ENCODE measurements around the gene PLEKHA4. TPM values are rescaled to one million over a fixed set of nuclear protein-coding genes. Genes with fewer than 3 reads are reported as not detected.

The PLEKHA4 gene
- total RNA-seq, 1 experiment from 2014 or later, result 1.2 TPM

- Histone ChIP-seq H3K79me2 (ENCODE audit: low read length) (no peaks in the 10 kb centered on the region), H3K27me3 (ENCODE audit: low read length) (no peaks in the 10 kb centered on the region), H3K27ac (ENCODE audit: low read length) (no peak overlapping the region), H2AFZ (ENCODE audit: low read length) (no peak overlapping the region), H3K4me2 (ENCODE audit: low read length) (no peak overlapping the region), H3K4me3 (ENCODE audit: low read length) (no peak overlapping the region), H3K4me1 (ENCODE audit: insufficient read depth, low read length) (peaks cover 10% of the 10 kb centered on the region), H3K36me3 (ENCODE audit: low read depth, low read length) (no peaks in the 10 kb centered on the region), H3K9me3 (ENCODE audit: low read length) (no peaks in the 10 kb centered on the region), H3F3A (ENCODE audit: low read length, unreplicated experiment) (no peaks in the 10 kb centered on the region), H3K9ac (ENCODE audit: low read length) (no peak overlapping the region), H4K20me1 (ENCODE audit: low read length) (no peaks in the 10 kb centered on the region), H3K9me2 (replicated peaks; ENCODE audit: low read length) (no peaks in the 10 kb centered on the region)
- intact Hi-C loops (cut with micrococcal nuclease), result no loop called here
- no peak for ATAC-seq
- DNase-seq, result no peak
- POLR2A ChIA-PET (ENCODE audit: unreplicated experiment), result no interaction called here
- CTCF ChIA-PET, result no interaction called here
- BruUV-seq (replicated peaks), result no TSS peak
- TF ChIP-seq EZH2 (IDR thresholded peaks at IDR 0.05; ENCODE audit: low read length, unreplicated experiment) (no peak), EZH2phosphoT487 (IDR thresholded peaks at IDR 0.05; ENCODE audit: borderline replicate concordance, low read length) (no peak), CTCF (conservative IDR thresholded peaks at IDR 0.05; ENCODE audit: low read depth, low read length) (no peak)
These were observed 50.1 kb downstream of the PLEKHA4 start for GRCh38 chr19:48818234-48818820.

- CTCF ChIA-PET, result no interaction called here
- no peaks in the 10 kb centered on the region for H3K9me2 ChIP-seq (replicated peaks; ENCODE audit: low read length)
- no peaks in the 10 kb centered on the region for H3F3A ChIP-seq (ENCODE audit: low read length, unreplicated experiment)
- H3K9ac ChIP-seq (ENCODE audit: low read length), result no peak overlapping the region
- no peaks in the 10 kb centered on the region for H3K9me3 ChIP-seq (ENCODE audit: low read length)
- H3K4me3 ChIP-seq (ENCODE audit: low read length), result no peak overlapping the region
- intact Hi-C loops (cut with micrococcal nuclease), result no loop called here
- no peaks in the 10 kb centered on the region for H3K36me3 ChIP-seq (ENCODE audit: low read depth, low read length)
- ATAC-seq (no peak), DNase-seq (no peak)
- no peak overlapping the region for H3K4me2 ChIP-seq (ENCODE audit: low read length)
- no peak for TF ChIP-seq EZH2 (IDR thresholded peaks at IDR 0.05; ENCODE audit: low read length, unreplicated experiment)
- no peak for TF ChIP-seq EZH2phosphoT487 (IDR thresholded peaks at IDR 0.05; ENCODE audit: borderline replicate concordance, low read length)
- no peak for TF ChIP-seq CTCF (conservative IDR thresholded peaks at IDR 0.05; ENCODE audit: low read depth, low read length)
- no peaks in the 10 kb centered on the region for H4K20me1 ChIP-seq (ENCODE audit: low read length)
- no peak overlapping the region for H3K27ac ChIP-seq (ENCODE audit: low read length)
- H3K4me1 ChIP-seq (ENCODE audit: insufficient read depth, low read length), result peaks cover 10% of the 10 kb centered on the region
- POLR2A ChIA-PET (ENCODE audit: unreplicated experiment), result no interaction called here
- H2AFZ ChIP-seq (ENCODE audit: low read length), result no peak overlapping the region
- no TSS peak for BruUV-seq (replicated peaks)
- H3K79me2 ChIP-seq (ENCODE audit: low read length), result no peaks in the 10 kb centered on the region
- no peaks in the 10 kb centered on the region for H3K27me3 ChIP-seq (ENCODE audit: low read length)
These were observed 50.8 kb downstream of the PLEKHA4 start for GRCh38 chr19:48817585-48818124.

GRCh38 chr19:48815870-48816501 lies 52.4 kb downstream of the PLEKHA4 start:
- Histone ChIP-seq H3K9me3 (ENCODE audit: low read length) (no peaks in the 10 kb centered on the region), H3K27ac (ENCODE audit: low read length) (no peak overlapping the region), H3K4me3 (ENCODE audit: low read length) (no peak overlapping the region), H3K9ac (ENCODE audit: low read length) (no peak overlapping the region), H3K36me3 (ENCODE audit: low read depth, low read length) (no peaks in the 10 kb centered on the region), H3K79me2 (ENCODE audit: low read length) (no peaks in the 10 kb centered on the region), H3K27me3 (ENCODE audit: low read length) (no peaks in the 10 kb centered on the region), H4K20me1 (ENCODE audit: low read length) (no peaks in the 10 kb centered on the region), H2AFZ (ENCODE audit: low read length) (no peak overlapping the region), H3K4me2 (ENCODE audit: low read length) (no peak overlapping the region), H3F3A (ENCODE audit: low read length, unreplicated experiment) (no peaks in the 10 kb centered on the region), H3K4me1 (ENCODE audit: insufficient read depth, low read length) (peaks cover 10% of the 10 kb centered on the region), H3K9me2 (replicated peaks; ENCODE audit: low read length) (no peaks in the 10 kb centered on the region)
- intact Hi-C loops (cut with micrococcal nuclease), result no loop called here
- DNase-seq (no peak), ATAC-seq (no peak)
- CTCF ChIA-PET, result no interaction called here
- no TSS peak for BruUV-seq (replicated peaks)
- POLR2A ChIA-PET (ENCODE audit: unreplicated experiment), result no interaction called here
- TF ChIP-seq CTCF (conservative IDR thresholded peaks at IDR 0.05; ENCODE audit: low read depth, low read length), result no peak
- no peak for TF ChIP-seq EZH2phosphoT487 (IDR thresholded peaks at IDR 0.05; ENCODE audit: borderline replicate concordance, low read length)
- TF ChIP-seq EZH2 (IDR thresholded peaks at IDR 0.05; ENCODE audit: low read length, unreplicated experiment), result no peak

Data from PC-3 (cell line).